Left lobe of liver (tissue), 2 donors: Measurements from ENCODE around the gene IKZF1. TPM values are rescaled to one million over a fixed set of nuclear protein-coding genes. Genes with fewer than 3 reads are reported as not detected.

Experiments
- ATAC-seq: fragments of 200-7000 bp; cut with Tn5 transposase; one replicate; pipeline ENCODE4 v1.9.1; 2020; ENCODE audit warnings: mild to moderate bottlenecking, moderate library complexity
- DNase-seq: peaks from one replicate; pipeline ENCODE4 v3.0.0-alpha.2; 2020; ENCODE audit warnings: low spot score
- total RNA-seq: library from RNA; stranded (reverse); gene quantifications from one replicate; pipeline ENCODE4 v1.2.1, GENCODE V29; 2021
- donor health status: DM: no; HTN: no; CAD: no; lungs with moderate emphysema.
- donor health status: DM: no; HTN: yes; CAD: no.

IKZF1 gene
- total RNA-seq, 1 donor from 2014 or later: 2.8 TPM

- DNase-seq: no peak
Observed at GRCh38 chr7:50282813-50283605, 21.5 kb upstream of the IKZF1 start.

GRCh38 chr7:50283731-50284130, 20.8 kb upstream of the IKZF1 start:
- ATAC-seq: no peak

More at GRCh38 chr7:50282813-50283605, 21.5 kb upstream of the IKZF1 start:
- no peak for ATAC-seq

DNA sequence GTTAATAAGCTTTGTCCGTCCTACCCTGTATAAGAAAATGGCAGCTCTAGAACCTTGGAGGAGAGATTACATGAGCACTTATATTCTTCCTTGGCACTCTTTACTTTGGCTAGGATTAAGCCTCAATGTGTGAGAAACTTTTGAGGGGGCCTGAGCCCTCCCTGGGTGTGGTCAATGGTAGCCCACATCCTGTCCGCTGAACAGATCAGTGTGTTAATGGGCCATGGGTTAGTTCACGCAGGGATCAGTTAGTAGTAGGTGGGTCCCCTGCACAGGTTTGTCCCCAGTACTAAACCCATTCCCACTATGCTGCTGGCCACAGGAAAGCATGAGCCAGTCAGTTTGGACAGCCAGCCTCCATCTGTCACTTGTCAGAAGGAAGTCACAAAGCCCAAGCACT, 20.2 kb upstream of the IKZF1 start:
- ATAC-seq: no peak

More at GRCh38 chr7:50283731-50284130, 20.8 kb upstream of the IKZF1 start:
- DNase-seq: no peak

DNA sequence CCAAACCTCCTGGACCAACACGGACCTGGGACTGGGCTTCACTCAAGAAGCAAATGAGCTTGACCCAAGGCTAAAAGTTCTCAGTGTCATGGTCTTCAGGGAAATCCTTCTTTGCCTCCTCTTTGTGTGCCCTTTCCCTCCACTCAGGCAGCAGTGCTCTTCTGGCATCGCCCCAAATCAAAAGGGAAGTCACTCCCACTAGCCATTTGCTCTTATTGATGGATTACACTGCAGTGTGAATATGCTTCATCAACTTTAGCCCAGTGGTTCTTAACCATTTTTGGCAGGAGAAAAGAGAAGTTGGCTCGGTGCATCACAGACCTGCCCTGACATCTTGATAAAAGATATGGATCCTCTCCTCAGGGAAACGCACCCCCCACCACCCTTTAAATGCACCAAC, 19.2 kb upstream of the IKZF1 start:
- DNase-seq: no peak
- ATAC-seq: no peak

More for the DNA sequence above, 20.2 kb upstream of the IKZF1 start:
- no peak for DNase-seq

DNA sequence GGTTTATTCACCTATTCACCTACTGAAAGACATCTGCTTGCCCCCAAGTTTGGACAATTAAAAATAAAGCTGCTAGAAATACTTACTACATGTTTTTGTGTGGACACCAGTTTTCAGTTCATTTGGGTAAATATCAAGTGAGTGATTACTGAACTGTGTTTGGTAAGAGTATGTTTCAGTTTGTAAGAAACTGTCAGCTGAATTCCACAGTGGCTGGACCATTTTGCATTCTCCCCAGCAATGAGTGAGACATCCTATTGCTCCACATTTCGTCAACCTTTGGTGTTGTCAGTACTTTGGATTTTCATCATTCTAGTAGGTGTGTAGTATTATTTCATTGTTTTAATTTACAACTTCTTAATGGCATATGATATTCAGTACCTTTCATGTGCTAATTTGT, 17.4 kb upstream of the IKZF1 start:
- ATAC-seq (no peak), DNase-seq (no peak)

DNA sequence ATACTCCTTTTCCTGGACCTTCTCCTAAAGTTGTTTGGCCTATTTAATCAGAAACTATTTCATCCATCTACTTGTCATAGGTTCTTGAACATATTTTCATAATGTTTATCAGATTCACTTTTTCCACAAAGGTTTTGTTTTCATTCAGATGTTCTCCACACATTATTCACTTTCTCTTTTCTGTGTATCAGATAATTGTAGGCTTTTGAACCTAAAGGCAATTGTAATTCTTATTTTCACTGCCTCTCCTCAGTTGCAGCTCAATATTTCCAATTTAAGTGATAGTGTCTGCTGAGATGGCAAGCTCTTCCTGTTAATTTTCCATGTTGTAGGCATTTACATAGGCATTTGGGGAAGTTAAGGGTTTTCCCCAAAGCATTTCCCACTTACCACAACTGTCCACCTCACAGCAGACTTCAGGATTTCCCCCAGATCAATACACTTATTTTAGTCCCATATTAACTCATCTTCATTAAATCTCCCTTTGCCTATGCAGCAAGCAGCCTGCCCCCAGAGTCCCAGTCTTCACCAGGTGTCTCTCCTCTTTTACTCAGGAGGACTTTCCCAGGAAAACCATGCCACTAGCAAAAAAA, 12.3 kb upstream of the IKZF1 start:
- ATAC-seq: no peak
- no peak for DNase-seq

- ATAC-seq (no peak), DNase-seq (no peak)
Observed at GRCh38 chr7:50292763-50293162, 11.8 kb upstream of the IKZF1 start.

DNA sequence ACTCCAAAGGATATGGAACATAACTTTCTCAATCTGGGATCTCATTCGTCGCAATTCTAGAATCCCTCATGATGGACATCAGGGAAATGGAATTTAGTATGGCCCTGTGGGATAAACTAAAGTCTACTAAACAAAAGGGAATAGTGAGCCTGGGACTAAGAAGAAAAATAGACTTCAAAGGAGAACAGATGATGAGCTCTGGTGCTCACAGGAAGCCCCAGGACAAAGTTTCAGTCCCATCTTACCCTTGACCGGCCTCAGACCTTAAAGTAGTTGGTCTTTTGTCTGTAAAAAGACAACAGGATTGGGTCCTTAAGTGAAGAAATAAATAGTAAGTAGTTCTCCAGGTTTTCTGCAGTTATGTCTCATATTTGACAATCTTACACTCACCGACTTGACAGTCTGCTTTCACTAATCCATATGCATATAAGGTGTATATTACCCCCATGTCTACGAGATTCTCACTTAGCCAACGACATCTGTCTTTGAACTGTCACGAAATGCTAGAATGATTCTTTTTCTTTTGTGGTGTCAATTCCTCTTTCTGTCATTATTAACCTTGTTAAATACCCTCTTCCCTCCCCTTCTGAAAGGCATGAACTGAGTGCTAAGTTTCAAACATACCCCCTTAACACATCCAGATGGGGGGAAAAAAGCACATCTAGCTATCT, 10.9 kb upstream of the IKZF1 start:
- ATAC-seq: no peak
- no peak for DNase-seq

DNA sequence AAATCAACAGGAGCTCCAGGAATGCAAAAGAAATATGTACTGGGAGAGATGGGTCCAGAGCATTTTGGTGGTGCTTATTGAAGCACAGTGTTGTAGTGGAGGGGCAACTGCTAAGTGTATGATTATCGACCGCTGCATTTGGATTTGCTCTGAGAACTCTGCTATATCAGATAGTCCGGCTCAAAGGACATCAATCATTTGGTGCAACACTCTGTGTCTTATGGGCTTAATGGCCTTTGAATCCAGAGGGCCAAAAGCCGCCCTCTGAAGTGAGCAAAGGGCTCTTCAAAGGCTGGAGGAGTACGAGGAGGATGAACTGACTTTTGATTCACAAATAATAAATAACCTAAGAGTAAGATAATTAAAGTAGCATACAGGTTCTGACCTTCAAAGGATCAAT, 9.4 kb upstream of the IKZF1 start:
- ATAC-seq (no peak), DNase-seq (no peak)

- DNase-seq (no peak), ATAC-seq (no peak)
Observed at GRCh38 chr7:50296799-50297198, 7.7 kb upstream of the IKZF1 start.

GRCh38 chr7:50298811-50299562, 5.5 kb upstream of the IKZF1 start:
- ATAC-seq (no peak), DNase-seq (no peak)

DNA sequence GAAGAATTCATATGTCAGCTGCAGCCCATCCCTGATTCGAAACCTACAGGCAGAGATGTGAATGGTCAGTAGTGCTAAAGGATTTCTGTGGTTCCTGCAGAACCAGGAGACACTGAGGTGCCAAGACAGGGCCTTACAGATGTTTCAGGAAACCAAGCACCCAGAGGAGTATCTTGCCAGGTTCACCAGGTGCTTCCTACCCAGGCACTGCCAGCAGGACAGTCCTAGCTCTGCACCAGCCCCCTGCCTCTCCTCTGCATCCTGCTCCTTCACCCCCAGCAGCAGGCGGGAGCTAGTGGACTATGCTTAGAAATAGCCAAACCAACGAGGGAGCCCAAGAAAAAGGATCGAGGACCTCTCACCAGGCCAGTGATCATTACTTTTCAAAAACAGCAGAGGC, 4.2 kb upstream of the IKZF1 start:
- ATAC-seq: no peak

GRCh38 chr7:50302486-50303334, 1.8 kb upstream of the IKZF1 start:
- ATAC-seq (no peak), DNase-seq (no peak)

More for the DNA sequence above, 4.2 kb upstream of the IKZF1 start:
- no peak for DNase-seq

GRCh38 chr7:50303335-50304128, 984 bp upstream of the IKZF1 start:
- ATAC-seq: peak; percentile 41
- DNase-seq: no peak

- DNase-seq: no peak
- peak; percentile 39 for ATAC-seq
Observed at GRCh38 chr7:50304911-50305582, 531 bp downstream of the IKZF1 start.

DNA sequence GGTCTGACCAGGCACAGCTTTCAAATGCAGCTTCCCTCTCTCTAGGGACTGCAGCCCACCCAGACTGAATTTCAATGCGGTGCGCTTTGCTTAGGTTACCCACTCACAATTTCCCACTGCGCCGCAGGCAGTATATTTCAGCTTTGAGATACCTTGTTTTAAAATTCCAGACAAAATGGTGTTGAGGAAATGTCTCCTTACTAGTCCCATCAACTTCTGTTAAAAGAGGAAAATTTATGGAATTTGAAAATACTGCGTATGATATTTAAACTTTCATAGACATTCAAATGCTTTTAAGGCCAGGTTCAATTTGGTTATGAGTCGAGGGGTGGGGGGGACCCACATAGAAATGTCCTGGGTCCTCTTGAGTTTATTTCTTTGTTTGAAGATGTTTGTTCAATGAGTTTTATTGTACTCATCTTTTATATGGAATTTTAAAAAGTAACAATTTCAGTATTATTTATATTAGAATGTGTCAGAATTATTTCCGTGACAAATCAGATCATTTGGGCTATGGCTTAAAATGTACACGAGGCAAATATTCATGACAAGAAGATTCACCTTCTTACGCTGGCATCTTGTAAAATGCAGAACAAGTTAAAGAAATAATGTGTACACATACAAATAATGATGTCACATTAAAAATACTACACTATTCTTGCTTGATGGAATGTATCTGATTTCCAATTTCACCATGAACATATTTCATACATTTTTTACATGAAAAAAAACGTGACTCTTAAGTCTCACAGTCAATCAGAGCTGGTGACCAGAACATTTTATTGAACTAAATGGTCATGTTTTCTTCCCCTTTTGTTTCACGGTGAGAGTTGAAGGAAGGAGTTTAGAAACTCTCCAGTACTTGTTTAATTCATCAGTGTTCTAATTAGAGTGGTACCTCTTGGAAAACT, 1.3 kb downstream of the IKZF1 start:
- ATAC-seq (no peak), DNase-seq (no peak)

DNA sequence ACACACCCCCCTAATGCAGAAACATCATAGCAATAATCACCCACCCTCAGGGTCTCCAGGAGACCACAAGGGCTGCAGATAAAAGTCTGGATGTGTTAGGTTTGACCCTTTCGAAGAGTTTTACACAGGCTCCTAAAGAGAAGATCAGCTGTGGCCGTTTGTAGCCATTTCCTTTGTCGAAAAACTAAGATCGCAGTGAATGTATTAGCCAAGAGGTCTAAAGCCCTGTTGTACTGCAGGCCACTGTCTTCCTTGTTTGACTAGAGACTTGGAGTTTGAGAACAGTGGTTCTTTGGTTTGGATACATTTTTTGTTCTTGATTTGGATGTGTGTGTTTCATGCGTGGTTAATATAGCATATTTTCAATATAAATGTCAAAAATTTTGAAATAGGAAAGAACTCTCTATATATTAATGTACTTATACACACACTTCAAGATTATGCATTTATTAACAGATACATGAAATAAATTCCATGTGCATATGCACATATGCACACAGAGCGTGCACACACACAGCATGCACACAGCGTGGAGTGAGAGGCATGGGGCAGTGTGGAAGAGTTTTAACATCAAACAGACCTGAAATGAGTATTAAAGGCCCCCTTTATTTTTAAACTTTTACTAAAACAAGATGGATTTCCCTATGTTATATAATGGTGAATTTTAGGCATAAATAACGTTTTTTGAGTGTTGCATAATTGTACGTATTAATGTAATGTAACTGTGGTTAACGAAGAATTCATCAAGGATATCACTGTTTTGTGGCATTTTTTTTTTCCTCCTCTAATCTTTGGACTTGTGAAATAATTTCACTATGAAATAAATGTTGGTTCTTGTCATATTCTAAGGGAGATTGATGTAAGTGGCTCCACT, 2.2 kb downstream of the IKZF1 start:
- ATAC-seq (no peak), DNase-seq (no peak)
